GM19397 (cell line): ENCODE results near the gene DPP7.

Source experiments
- ATAC-seq: cut with Tn5 transposase; IDR thresholded peaks from one replicate; pipeline ENCODE4 v1.9.1; 2021; ENCODE audit warnings: mild to moderate bottlenecking, moderate library complexity; ENCODE audit not compliant: unreplicated experiment

DPP7 gene

DNA sequence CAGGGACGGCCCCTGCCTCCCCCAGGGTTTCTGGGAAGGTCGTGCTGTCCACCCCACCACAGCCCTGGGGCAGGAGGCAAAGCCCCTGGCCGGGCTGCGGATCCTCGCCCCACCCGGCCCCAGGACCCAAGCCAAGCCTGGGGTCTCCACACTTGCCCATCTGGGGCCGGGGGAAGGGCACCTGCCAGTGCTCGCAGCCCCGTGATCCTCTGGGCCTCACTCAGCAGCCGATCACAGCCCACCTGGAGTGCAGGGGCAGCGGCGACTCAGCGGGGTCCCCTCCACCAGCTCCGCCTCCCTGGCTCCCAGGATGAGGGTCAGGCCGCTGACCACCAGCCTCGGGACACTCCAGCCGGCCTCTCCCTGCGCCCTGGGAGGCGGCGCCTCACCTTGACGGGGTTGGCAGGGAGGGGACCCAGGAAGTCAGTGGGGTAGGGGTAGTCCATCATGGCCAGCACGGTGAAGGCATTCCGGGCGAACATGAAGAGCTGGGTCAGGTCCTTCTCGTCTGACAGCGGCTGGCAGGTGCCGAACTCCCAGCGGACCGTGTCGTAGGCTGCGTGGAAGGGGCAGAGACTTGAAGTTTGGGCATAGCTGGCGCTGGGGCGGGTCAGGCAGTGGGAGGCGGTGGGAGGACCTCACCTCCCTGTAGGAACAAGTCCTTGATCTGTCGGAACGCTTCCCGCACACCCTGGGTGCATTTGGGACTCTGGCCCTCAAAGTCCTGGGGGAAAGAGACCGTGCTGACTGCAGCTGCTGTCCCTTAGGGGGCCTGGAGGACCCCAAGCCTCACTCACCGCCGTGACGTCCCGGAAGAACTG lies 1.8 kb downstream of the DPP7 start:
- ATAC-seq = no peak

GRCh38 chr9:137111788-137112563 lies 2.6 kb downstream of the DPP7 start:
- ATAC-seq = no peak

GRCh38 chr9:137110911-137111787 lies 3.4 kb downstream of the DPP7 start:
- no peak for ATAC-seq

DNA sequence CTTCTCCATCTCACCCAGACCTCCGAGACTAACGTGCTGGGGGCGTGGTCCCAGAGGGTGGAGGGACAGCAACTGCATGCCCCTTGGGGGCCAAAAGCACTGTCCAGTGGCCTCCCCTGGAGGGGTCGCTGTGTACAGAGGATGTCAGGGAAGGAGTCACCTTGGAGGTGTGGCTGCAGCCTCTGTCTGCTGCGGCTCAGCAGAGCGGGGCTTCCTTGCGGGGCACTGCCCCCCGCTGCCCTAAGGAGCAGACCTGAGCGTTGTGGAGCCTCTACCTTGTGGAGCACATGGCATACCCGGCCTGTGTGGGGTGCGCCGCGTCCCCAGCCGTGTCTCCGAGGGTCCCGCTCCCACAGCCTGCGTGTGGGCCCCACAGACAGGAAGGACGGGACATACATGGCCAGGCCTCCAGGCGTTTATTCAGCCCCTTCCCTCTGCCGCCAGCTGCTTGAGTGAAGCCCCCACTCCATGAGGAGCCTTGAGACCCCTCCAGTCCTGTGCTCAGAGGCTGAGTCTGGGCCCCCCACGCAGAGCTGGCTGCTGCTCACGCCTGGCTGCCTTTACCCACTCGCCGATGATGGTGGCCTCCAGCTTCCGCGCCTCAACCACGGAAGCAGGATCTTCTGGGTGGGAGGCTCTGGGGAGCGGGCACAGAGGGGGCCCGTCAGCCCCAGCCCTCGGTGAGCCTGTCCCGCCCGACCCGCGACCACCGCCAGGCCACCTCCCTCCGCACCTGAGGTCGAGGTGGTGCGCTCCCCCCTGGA lies 4.2 kb downstream of the DPP7 start:
- ATAC-seq = no peak

GRCh38 chr9:137109250-137110146 lies 5.0 kb downstream of the DPP7 start:
- no peak for ATAC-seq

DNA sequence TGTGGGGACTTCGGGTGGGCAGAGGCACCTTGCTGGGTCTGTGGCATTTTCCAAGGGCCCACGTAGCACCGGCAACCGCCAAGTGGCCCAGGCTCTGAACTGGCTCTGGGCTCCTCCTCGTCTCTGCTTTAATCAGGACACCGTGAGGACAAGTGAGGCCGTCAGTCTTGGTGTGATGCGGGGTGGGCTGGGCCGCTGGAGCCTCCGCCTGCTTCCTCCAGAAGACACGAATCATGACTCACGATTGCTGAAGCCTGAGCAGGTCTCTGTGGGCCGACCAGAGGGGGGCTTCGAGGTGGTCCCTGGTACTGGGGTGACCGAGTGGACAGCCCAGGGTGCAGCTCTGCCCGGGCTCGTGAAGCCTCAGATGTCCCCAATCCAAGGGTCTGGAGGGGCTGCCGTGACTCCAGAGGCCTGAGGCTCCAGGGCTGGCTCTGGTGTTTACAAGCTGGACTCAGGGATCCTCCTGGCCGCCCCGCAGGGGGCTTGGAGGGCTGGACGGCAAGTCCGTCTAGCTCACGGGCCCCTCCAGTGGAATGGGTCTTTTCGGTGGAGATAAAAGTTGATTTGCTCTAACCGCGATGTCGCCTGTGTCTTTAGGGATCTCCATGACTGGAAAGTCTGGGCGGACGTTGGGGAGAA lies 5.8 kb downstream of the DPP7 start:
- ATAC-seq = no peak

GRCh38 chr9:137107982-137108381 lies 6.6 kb downstream of the DPP7 start:
- no peak for ATAC-seq

- no peak for ATAC-seq
Measured at GRCh38 chr9:137107312-137107921, 7.1 kb downstream of the DPP7 start.

GRCh38 chr9:137106662-137107250 lies 7.8 kb downstream of the DPP7 start:
- no peak for ATAC-seq

DNA sequence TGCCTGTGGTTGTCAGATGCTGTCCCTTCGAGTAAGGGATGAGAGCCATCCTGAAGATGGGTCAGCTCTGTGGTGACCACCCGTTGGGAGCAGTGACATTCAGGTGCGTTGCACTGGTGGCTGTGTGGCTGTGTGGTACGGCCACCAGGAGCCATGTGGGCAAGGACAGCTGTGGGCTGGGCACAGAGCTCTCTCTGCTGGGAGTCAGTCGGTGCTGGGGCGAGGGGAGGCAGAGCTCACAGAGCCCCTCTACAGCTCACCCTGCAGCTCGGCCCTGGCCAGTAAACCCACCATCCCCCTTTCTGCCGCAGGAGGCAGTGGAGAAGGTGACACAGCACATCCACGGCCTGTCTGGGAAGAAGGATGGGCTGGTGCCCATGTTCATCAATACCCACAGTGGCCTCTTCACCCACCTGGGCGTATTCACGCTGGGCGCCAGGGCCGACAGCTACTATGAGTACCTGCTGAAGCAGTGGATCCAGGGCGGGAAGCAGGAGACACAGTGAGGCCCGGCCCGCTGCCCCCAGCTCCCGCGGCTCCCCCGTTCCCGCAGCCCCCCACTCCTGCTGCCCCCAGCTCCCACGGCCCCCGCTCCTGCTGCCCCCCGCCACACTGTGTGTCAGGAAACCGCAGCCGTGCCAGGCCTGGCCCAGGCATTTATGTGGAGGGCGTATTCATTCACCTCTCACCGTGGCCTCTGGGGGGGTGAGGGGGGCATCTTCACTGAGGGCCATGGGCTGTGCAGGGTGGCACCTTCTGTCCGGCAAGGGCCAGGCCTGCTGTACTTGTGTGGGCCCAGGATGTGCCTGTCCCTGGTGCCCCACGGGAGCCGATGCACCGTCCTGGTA lies 8.5 kb downstream of the DPP7 start:
- no peak for ATAC-seq

GRCh38 chr9:137103206-137103999 lies 11.1 kb downstream of the DPP7 start:
- no peak for ATAC-seq

- ATAC-seq = no peak
Measured at GRCh38 chr9:137099231-137099630, 15.3 kb downstream of the DPP7 start.

- no peak for ATAC-seq
Measured at GRCh38 chr9:137097761-137098462, 16.6 kb downstream of the DPP7 start.

GRCh38 chr9:137096785-137097546 lies 17.6 kb downstream of the DPP7 start:
- no peak for ATAC-seq
